Right lobe of liver (tissue), 6 donors: ENCODE measurements around the gene MLST8. TPM values are rescaled to one million over a fixed set of nuclear protein-coding genes. Genes with fewer than 3 reads are reported as not detected.
A peak's percentile ranks its signal among the peaks of the same experiment; 100 is the strongest.

ENCODE experiments used
- ATAC-seq, 4 donors: fragments of 200-7000 bp; cut with Tn5 transposase; one replicate each; pipeline ENCODE4 v1.9.1; 2020; ENCODE audit warnings: mild to moderate bottlenecking in 4 of 4, moderate library complexity in 4 of 4
- DNase-seq, 3 donors: peaks; one replicate each; pipeline ENCODE4 v3.0.0-alpha.2; 2020
- H3K27ac ChIP-seq, 3 donors: fragments of 200-600 bp; one replicate each; pipeline ENCODE4 v1.8.0; 2022
- H3K27me3 ChIP-seq, 2 donors: fragments of 200-600 bp; one replicate each; pipeline ENCODE4 v1.8.0; 2022
- H3K36me3 ChIP-seq, 4 donors: fragments of 200-600 bp; sonication (generic) in 1 of 4; one replicate each; pipeline versions ENCODE4 v1.5.1 to v1.8.0; 2017 to 2022; ENCODE audit warnings: control low read depth in 1 of 4
- H3K4me1 ChIP-seq, 4 donors: fragments of 200-600 bp; sonication (generic) in 1 of 4; one replicate each; pipeline versions ENCODE4 v1.5.1 to v1.8.0; 2017 to 2022; ENCODE audit warnings: control low read depth in 1 of 4
- H3K4me3 ChIP-seq, 3 donors: fragments of 200-600 bp; one replicate each; pipeline ENCODE4 v1.8.0; 2022
- H3K9me3 ChIP-seq, 4 donors: fragments of 200-600 bp; sonication (generic) in 1 of 4; one replicate each; pipeline versions ENCODE4 v1.5.1 to v1.8.0; 2017 to 2022; ENCODE audit warnings: control low read depth in 1 of 4
- POLR2A ChIP-seq: fragments of 450-650 bp; IDR thresholded peaks from one replicate; pipeline ENCODE4 v1.6.1; 2017; ENCODE audit warnings: antibody characterized with exemption, mild to moderate bottlenecking
- WGBS: methylation state at CpG from one replicate; pipeline ENCODE4 v1.1.6; 2018; ENCODE audit warnings: low coverage, low lambda C conversion rate; ENCODE audit not compliant: insufficient coverage; ENCODE audit errors: missing lambda C conversion rate; 5-methylcytosine and 5-hydroxymethylcytosine counted together
- intact Hi-C, 2 donors: fragments of 100-400 bp; cut with DNase I; formaldehyde crosslinking; loops; one replicate each; pipeline versions ENCODE4 v1.11.2 to v1.14.1; 2022
- total RNA-seq, 6 experiments: library from RNA; depleted of rRNA in 2 of 6; stranded (reverse); fragments of >200 nt in 2 of 6; fragmentation: NEBNext Ultra II Directional in 3 of 6; extraction: Animal tissue kit (Norgen Biotek cat#: 25700) in 3 of 6; gene quantifications; one replicate each; pipeline versions ENCODE4 v1.1.0 to v1.2.4, GENCODE V29; 2016 to 2023
- TF ChIP-seq, protein P1 (sequence below), 4 donors: fragments of 200-600 bp in 3 of 4; fragments of 450-650 bp in 1 of 4; IDR thresholded peaks; one replicate each; pipeline versions ENCODE4 v1.5.1 to v1.8.0; 2016 to 2022; ENCODE audit warnings: antibody characterized with exemption in 4 of 4, mild to moderate bottlenecking in 2 of 4
- donor health status: DM: no; HTN: yes; CAD: no.
- donor health status: DM: no; HTN: no; CAD: no.
- donor health status: DM: no; HTN: no; CAD: no.
- donor health status: DM: no; HTN: yes; CAD: no.
- donor health status: DM: no; HTN: yes; CAD: no.

MLST8 gene
- total RNA-seq, 6 experiments from 2014 or later, result 13.1 to 51.0 (median 17.5) TPM

GRCh38 chr16:2167068-2167638 lies 38.1 kb upstream of the MLST8 start:
- peaks cover 0 to 13% (median 7%) of the 10 kb centered on the region in 4 donors for H3K36me3 ChIP-seq
- no peaks in the 10 kb centered on the region for H3K9me3 ChIP-seq
- peaks cover 0 to 31% (median 9%) of the 10 kb centered on the region in 4 donors for H3K4me1 ChIP-seq
- 60% methylated on average over 1 of the region's 18 CpGs for WGBS
- no peak overlapping the region for H3K27ac ChIP-seq
- ATAC-seq (peak; percentile 14 to 77 (median 63)), DNase-seq (peak; percentile 69 to 81 (median 79))
- no peak overlapping the region for H3K4me3 ChIP-seq
- no peaks in the 10 kb centered on the region for H3K27me3 ChIP-seq
- no peak for TF ChIP-seq POLR2A
- TF ChIP-seq, protein P1, sequence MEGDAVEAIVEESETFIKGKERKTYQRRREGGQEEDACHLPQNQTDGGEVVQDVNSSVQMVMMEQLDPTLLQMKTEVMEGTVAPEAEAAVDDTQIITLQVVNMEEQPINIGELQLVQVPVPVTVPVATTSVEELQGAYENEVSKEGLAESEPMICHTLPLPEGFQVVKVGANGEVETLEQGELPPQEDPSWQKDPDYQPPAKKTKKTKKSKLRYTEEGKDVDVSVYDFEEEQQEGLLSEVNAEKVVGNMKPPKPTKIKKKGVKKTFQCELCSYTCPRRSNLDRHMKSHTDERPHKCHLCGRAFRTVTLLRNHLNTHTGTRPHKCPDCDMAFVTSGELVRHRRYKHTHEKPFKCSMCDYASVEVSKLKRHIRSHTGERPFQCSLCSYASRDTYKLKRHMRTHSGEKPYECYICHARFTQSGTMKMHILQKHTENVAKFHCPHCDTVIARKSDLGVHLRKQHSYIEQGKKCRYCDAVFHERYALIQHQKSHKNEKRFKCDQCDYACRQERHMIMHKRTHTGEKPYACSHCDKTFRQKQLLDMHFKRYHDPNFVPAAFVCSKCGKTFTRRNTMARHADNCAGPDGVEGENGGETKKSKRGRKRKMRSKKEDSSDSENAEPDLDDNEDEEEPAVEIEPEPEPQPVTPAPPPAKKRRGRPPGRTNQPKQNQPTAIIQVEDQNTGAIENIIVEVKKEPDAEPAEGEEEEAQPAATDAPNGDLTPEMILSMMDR (IDR thresholded peaks at IDR 0.05), result no peak
- intact Hi-C loops, result no loop called here

GRCh38 chr16:2170080-2170479 lies 35.2 kb upstream of the MLST8 start:
- DNase-seq (no peak), ATAC-seq (peak in 3 of 4 donors; percentile 4 to 21 (median 9))
- peaks cover 0 to 20% (median 9%) of the 10 kb centered on the region in 4 donors for H3K4me1 ChIP-seq
- intact Hi-C loops, result no loop called here
- no peaks in the 10 kb centered on the region for H3K9me3 ChIP-seq
- WGBS, result no CpG with 5 or more reads among the region's 18 CpGs
- H3K27ac ChIP-seq, result peak overlapping the region in 2 of 3 donors; percentile 43 to 60
- TF ChIP-seq, protein P1 (IDR thresholded peaks at IDR 0.05), result no peak
- no peak for TF ChIP-seq POLR2A
- H3K4me3 ChIP-seq, result peak overlapping the region in 1 of 3 donors; percentile 7
- H3K27me3 ChIP-seq, result no peaks in the 10 kb centered on the region
- H3K36me3 ChIP-seq, result peaks cover 0 to 36% (median 20%) of the 10 kb centered on the region in 4 donors

DNA sequence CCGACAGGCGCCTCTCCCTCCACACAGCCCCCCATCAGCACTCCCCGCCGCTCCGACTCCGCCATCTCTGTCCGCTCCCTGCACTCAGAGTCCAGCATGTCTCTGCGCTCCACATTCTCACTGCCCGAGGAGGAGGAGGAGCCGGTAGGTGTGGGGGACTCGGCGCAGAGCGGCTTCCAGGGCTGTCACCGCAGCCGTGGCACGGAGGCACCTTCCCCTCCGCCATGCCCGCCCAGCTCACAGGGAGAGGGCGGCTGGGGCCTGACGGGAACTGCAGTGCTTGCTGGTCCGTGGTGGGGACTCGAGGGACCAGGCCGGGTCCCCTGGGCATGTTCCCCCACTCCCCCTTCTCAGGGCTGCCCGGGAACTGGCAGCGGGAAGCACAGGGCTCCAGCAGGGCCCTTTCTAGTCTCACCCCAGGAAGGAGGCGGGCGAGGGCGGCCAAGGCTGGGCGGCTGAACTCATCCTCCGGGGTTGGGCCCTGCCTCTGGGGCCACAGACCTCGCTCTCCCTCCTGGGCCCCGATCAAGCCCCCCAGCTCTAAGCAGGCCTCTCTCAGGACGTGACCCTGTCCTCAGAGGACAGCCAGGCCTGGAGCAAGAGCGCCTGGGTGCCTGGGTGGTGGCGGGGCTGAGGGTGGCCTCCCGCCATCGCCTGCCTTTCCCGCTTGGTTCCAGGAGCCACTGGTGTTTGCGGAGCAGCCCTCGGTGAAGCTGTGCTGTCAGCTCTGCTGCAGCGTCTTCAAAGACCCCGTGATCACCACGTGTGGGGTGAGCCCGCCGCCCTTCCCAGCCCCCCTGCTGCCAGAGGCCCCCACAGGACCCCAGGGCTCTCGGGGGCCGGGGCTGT lies 34.4 kb upstream of the MLST8 start:
- ATAC-seq, result no peak
- no peaks in the 10 kb centered on the region for H3K27me3 ChIP-seq
- peaks cover 0 to 16% (median 8%) of the 10 kb centered on the region in 4 donors for H3K4me1 ChIP-seq
- WGBS, result 89% methylated on average over 3 of the region's 47 CpGs
- H3K27ac ChIP-seq, result peak overlapping the region in 1 of 3 donors; percentile 60
- peaks cover 0 to 42% (median 22%) of the 10 kb centered on the region in 4 donors for H3K36me3 ChIP-seq
- intact Hi-C loops, result no loop called here
- no peaks in the 10 kb centered on the region for H3K9me3 ChIP-seq
- peak overlapping the region in 1 of 3 donors; percentile 7 for H3K4me3 ChIP-seq
- TF ChIP-seq POLR2A, result no peak
- TF ChIP-seq, protein P1 (IDR thresholded peaks at IDR 0.05), result no peak
- no peak for DNase-seq

DNA sequence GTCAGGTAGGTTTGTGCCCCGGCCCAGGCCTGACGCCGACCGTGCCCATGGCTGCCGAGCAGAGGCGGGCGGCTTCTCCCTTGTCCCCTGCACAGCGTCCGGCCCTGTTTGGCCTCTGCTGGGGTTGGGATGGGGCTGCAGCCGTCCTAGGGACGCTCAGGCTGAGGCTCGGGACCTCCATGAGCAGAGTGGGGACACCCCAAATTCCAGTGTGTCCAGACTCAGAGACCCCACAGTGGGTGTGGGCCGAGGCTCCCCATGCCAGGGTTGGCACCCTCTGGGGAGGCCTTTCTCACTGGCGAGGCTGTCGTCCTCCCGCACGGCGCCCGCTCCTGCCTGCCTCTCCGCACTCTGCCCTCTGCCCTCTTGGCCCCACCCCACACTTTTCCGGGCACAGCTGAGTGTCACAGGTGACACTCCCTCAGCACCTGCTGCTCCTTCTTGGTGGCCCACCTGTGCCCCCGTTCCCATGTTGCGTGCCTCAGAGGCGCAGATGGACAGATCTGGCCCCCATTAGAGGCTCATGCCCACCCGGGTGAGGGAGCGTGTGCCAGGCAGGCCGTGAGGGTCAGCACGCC lies 33.6 kb upstream of the MLST8 start:
- Histone ChIP-seq H3K36me3 (peaks cover 0 to 50% (median 21%) of the 10 kb centered on the region in 4 donors), H3K4me1 (peaks cover 0 to 8% (median 3%) of the 10 kb centered on the region in 4 donors), H3K4me3 (no peak overlapping the region), H3K9me3 (no peaks in the 10 kb centered on the region), H3K27me3 (no peaks in the 10 kb centered on the region), H3K27ac (no peak overlapping the region)
- no peak for DNase-seq
- no peak for ATAC-seq
- intact Hi-C loops, result no loop called here
- WGBS, result 53% methylated on average over 2 of the region's 28 CpGs
- TF ChIP-seq, protein P1 (IDR thresholded peaks at IDR 0.05), result no peak
- TF ChIP-seq POLR2A, result no peak
